RWPE1 (cell line): Measurements from ENCODE around the gene ATXN10.

Experiments
- CTCF ChIA-PET: fragments of 350-600 bp; sonication (Branson Sonifier 250); formaldehyde crosslinking; extraction: SDS; loops from one replicate; lab custom pipeline; 2021; lab: Yijun Ruan, JAX
- POLR2A ChIA-PET: fragments of 400-600 bp; formaldehyde crosslinking; extraction: SDS; loops from one replicate; lab custom pipeline; 2020; ENCODE audit warnings: antibody characterized with exemption; ENCODE audit not compliant: low non-redundant PET; lab: Yijun Ruan, JAX
- DNase-seq: peaks from one replicate; pipeline ENCODE4 v3.0.0; 2012; ENCODE audit warnings: low spot score
- H3K27ac ChIP-seq: fragments of 450-650 bp; 2 replicates; pipeline ENCODE4 v1.5.1; 2017
- CTCF ChIP-seq: fragments of 450-650 bp; conservative IDR thresholded peaks from 2 replicates; pipeline ENCODE4 v1.5.1; 2017; ENCODE audit warnings: low read depth, mild to moderate bottlenecking

The ATXN10 gene

DNA sequence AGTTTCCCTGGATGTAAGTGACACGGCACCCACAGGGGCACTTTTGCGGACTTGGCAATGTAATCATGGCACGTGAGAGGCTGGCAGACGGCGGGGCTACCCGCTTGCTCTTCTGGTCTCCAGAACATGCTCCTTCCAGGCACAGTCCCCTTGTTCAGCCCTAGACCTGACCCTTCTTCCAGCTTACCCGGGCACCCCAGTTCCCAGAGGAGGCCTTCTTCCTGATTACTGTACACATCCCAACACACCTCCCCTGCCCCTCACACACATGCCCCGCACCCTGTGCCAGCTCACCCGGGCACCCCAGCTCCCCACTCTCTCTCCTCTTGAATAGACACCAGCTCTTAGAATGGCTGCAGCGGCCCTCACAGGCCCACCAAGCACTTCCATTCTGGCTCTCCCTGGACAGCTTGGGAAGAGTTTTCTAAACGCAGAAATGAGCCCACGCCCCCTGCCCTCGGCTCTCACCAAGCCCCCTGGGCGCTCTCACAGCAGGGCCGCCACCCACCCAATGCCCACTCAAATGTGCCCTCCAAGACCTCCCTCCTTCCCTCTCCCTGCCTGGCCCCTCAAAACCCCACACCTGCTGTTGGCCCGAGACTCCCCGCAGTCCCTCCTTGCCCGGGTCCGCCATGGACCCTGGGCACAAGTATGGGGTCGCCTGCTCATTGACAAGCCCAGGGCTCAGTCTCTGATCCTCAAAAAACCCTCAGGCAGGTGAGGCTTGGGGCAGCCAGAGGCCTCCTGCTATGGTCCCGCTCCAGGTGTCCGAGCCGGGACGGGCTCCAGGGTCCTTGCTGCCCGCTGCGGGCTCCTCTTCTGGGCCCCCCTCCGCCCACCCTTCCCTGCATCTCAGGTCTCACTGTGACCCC lies 216.8 kb downstream of the ATXN10 start:
- ChIA-PET CTCF (no interaction called here), POLR2A (no interaction called here)
- TF ChIP-seq CTCF, result no peak
- DNase-seq, result no peak
- peak overlapping the region; percentile 70 for H3K27ac ChIP-seq

DNA sequence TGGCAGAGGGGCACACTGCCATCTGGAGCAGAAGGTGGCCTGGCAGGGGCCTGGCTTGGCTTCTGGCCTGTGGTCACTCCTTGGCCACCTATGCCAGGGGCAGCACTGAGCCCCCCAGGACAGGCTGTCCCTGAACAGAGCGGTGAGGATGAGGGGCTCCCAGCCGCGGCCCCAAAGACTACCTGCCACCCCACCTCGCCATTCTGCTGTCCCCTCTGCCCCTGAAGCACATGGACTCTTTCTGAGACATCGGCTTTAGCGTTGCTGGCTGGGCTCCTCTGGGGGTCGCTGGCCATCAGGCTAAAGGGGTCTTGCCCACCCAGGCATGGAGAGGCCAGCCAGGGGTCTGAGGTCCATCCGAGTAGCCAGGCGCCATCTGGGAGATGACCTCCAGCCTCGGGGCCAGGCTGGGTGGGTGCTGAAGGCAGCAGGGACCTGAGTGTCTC lies 217.5 kb downstream of the ATXN10 start:
- no peak for TF ChIP-seq CTCF
- DNase-seq, result no peak
- H3K27ac ChIP-seq, result no peak overlapping the region
- ChIA-PET POLR2A (no interaction called here), CTCF (no interaction called here)

DNA sequence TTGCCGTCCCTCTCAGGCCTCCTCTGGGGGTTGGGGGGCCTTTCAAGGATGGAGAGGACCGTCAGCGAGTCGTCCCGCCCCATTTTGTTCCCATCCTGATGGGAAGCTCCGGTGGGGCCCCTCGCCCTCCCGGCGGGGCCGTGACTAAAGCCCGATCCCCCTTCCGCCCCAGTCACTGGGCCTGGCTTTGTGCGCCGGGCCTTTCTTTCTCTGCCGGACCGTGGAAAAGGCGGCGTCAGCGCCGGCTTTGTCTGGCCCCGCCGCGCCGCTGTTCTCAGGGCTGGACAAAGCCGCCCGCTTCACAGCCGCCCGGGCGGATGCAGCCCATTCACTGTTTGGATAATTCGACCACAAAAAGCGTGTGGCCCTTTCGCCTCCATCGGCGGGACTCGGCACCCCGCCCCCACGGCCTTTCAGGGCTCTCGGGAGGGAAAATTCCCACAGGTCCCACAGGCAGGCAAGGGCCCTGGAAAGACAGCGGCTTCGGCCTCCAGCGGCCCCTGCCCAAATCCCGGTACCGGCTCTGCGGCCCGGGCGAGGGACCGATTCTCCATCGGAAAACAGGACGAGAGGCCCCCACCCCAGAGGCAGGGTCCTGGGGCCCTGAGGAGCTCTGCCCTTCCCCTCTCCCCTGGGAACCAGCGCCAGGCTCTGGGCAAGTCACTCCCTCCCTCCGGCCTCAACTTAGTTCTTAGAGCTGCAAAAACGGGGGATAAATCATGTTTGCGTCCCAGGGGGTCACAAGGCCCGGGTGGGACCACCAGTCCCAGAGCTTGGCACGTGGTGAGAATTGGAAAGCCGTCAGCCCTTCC lies 218.1 kb downstream of the ATXN10 start:
- ChIA-PET CTCF (no interaction called here), POLR2A (no interaction called here)
- DNase-seq, result no peak
- H3K27ac ChIP-seq, result no peak overlapping the region
- no peak for TF ChIP-seq CTCF

DNA sequence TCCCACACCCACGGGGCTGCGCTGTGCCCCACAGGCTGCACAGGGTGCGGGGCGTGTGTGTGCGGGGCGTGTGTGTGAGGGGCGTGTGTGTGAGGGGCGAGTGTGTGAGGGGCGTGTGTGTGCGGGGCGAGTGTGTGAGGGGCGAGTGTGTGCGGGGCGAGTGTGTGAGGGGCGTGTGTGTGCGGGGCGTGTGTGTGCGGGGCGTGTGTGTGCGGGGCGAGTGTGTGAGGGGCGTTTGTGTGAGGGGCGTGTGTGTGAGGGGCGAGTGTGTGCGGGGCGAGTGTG lies 218.7 kb downstream of the ATXN10 start:
- DNase-seq, result no peak
- ChIA-PET POLR2A (no interaction called here), CTCF (no interaction called here)
- no peak overlapping the region for H3K27ac ChIP-seq
- no peak for TF ChIP-seq CTCF

GRCh38 chr22:45891021-45891421 lies 219.4 kb downstream of the ATXN10 start:
- no peak overlapping the region for H3K27ac ChIP-seq
- no peak for DNase-seq
- ChIA-PET CTCF (interaction anchor here (0.7 kb wide), 1 partner anchor 231 kb away, joined by 4 read pairs; no protein-coding TSS in a partner anchor), POLR2A (no interaction called here)
- no peak for TF ChIP-seq CTCF

- no peak for DNase-seq
- H3K27ac ChIP-seq, result no peak overlapping the region
- CTCF ChIA-PET, result interaction anchor here (0.7 kb wide), 1 partner anchor 231 kb away, joined by 4 read pairs; no protein-coding TSS in a partner anchor
- POLR2A ChIA-PET, result no interaction called here
- TF ChIP-seq CTCF, result no peak
These were observed 219.9 kb downstream of the ATXN10 start for GRCh38 chr22:45891471-45891995.
